T-helper 9 cell (primary cell): ENCODE data around the gene TBC1D14.
A peak's percentile ranks its signal among the peaks of the same experiment; 100 is the strongest.

Experiments used
- DNase-seq: peaks from one replicate; pipeline ENCODE4 v3.0.0-alpha.2; 2020

Gene TBC1D14

DNA sequence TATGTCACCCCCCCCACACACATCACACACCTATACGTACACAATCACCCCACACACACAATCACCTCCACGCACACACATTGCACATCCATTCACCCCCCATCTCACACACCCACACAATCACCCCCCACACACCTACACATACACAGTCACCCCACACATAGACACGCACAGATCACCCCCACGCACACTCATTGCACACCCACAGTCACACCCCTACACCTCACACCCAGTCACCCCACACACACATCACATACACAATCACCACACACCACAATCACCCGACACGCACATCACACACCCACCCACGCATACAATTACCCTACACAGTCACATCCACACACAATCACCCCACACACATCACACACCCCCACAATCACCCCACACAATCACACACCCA, 117.7 kb downstream of the TBC1D14 start:
- DNase-seq: no peak

DNA sequence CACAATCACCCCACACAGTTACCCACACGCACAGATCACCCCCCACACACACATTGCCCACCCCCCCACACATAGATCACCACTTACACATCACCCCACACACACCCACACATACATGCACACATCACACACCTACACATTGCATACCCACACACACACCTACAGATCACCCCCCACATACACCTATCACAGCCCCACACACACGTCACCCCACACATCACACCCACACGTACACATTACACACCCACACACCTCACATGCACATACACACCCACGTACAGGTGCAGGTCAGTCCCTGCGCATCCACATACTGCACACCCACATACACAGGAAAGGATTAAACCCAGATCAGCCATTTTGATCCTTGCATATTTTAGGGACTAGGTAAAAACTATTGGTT, 118.3 kb downstream of the TBC1D14 start:
- no peak for DNase-seq

DNA sequence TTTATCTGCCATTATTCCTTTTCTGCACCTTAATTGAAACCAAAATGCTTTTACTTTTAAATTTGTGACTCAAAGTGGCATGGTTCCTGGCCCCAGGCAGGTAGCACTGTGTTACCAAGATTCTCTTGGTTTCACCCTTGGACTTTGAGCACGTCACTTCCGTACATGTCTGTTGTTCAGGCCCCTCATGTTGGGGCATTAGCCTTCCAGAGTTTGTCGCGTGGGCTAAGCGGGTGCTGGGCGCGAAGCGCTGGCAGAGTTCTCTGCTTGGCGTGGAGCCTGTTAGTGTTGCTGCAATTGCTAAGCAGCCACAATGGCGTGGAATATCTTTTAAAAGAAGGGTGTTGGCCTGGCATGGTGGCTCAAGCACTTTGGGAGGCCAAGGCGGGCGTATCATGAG, 119.6 kb downstream of the TBC1D14 start:
- no peak for DNase-seq

DNA sequence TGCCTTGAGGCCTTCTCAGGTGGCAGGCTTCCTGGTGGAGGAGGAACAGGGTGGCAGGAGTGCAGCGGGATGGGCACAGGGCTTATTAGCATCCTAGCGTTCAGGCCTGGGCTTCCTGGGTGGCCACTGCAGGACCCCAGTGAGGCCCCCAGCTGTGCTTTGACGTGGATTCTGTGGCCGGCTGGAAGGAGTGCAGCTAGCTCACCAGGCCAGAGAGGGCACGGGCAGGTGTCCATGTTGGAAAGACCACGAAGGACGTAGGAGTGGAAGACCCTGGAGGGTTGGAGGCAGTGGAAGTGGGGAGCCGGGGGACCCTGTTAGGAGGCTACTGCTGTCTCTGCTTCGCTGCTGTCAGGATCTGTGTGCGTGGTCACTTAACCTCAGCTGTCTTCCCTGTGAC, 120.3 kb downstream of the TBC1D14 start:
- no peak for DNase-seq

DNA sequence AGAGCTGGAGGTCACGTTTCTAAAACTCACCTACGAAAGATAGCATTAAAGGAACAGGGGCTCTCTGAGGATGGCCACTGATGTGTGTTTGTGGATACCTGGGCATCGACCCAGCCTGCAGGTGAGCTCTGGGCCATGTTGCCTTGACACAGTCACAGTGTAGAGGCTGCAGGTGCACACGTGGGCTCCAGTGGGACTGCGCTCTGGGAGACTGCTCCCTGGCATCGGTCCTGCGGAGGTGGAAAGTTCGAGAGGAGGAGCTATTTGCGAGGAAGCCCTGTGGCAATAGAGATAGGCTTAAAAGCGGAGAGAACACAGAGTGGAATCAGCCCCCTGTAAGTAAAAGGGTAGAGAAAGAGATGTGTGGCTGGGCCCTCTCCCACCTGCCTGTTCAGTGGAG, 121.2 kb downstream of the TBC1D14 start:
- no peak for DNase-seq

DNA sequence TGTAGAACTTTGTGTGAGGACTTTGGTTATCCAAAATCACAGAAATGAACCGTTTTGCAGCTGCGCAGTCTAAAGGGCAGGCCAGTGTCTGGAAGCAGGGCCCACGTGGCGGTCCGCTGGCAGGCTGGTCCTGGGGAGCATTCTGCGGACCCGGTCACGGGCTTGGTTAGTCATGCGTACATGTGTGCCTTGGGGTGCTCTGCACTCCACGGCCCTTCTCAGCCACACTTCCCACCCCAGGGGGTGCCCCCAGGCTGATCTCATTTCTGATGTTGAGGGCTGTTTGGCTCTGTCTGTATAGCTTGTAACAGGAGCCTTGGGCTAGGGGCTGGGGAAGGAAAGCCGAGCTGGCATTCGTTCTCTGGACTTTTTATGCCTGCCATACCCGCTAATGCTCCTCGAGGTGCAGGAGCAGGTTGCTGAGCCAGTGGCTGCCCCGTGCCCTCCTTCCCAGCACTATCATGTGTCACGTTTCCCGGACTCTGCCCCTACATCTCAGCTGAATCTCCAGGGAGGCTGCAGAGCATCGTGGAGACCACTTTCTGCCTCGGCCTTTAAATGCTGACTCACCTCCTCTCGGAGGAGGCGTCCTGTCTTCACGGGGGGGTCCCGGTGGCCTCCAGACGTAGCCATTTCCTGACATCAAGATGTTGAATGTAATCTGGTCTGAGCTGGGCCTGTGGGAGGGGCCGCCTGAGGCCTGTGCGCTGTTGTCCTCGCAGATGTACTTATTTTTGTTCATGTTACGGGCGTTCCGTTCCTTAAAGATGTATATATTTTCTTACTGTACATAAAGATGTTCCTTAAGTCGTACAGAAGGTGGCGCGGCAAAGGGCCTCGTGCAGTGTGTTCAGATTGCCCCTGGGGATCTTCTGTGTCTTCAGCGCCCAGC, 122.2 kb downstream of the TBC1D14 start:
- no peak for DNase-seq

DNA sequence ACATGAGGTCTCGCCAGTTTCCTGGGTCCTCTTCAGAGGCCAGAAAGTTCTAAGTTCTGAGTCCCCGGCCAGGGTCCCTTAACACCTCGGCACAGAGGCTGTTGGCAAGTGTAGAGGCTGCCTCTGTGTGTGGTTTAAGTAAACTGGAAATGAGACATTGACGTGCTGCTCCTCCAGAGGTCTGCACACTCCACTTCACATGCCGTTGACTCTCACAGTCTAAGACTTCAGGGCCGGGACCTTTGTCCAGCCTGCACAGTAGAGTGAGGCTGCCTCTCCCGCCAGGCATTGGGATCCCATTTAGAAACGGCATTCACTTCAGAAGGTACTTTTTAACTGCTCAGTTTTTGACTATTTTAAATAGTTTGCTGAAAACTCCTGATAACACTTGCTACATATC, 123.0 kb downstream of the TBC1D14 start:
- DNase-seq: no peak

DNA sequence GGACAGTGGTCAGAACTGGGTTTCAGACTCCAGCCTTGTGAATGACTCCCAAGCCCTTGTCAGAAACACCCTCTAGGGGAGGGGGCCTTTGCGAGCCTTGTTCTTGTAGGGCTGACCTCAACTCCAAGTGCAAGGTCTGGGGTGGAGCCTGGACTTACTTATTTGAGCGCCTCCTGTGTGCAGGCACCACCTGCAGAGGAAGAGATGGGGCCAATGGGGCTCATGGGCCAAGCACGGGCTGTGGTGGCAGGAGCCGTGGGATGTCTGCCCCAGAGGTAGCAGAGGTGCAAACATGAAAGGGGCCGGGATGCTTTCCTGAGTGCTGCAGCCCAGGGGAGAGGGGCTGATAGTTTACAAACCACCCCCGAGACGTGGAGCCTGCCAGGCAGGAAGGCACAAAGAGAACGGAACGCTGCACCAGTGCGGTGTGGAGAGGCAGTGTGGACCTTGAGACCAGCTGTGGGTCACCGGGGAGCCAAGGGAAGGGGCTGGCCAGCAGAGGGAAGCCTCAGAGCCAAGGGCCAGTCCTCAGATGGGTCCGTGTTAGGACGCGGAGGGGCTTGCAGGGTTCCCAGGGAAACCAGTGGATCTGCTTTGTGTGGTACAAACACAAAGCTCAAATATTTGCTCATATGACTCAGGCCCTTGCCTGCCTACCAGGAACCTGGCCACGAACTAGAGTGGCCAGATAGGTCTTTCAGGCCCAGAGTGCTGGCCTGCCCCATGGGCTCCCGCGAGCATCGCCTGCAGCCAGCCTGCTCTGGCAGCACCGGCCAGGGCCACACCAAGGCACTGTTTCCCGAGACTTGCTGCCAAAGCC, 124.8 kb downstream of the TBC1D14 start:
- no peak for DNase-seq

DNA sequence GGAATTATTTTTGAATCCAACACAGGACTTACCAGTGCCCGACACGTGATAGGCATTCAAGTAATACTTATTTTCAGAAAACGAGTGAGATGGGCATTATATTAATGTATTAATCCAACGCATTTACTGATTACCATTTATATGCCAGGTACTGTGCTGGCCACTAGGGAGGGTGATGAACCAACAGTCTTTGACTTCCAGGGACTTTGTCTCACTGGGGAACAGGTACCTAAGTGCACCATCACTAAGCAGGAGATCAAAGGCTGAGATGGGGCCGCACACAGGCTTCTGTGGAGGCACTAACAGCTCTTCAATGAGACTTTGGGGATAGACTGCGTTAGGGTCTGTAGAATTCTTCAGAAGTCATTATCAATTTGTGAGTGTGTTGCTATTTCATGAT, 127.8 kb downstream of the TBC1D14 start:
- no peak for DNase-seq

DNA sequence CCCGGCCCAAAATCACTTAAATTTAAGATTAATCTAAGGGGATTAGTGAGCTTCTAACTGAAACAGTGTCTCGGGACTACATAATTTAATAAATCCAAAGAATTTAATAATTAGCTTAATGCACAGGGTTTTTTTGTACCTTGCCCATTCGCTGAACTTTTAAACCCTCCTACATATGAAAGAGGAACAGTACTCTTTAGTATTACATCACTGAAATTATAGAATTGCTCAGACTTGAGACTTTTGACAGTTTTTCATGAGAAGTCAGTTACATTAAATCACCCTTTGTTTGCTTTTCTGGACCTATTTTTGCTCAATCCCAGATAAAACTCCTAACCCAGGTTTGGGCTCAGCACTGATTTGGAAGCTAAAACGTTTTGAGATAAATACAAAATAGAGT, 131.1 kb downstream of the TBC1D14 start:
- no peak for DNase-seq

DNA sequence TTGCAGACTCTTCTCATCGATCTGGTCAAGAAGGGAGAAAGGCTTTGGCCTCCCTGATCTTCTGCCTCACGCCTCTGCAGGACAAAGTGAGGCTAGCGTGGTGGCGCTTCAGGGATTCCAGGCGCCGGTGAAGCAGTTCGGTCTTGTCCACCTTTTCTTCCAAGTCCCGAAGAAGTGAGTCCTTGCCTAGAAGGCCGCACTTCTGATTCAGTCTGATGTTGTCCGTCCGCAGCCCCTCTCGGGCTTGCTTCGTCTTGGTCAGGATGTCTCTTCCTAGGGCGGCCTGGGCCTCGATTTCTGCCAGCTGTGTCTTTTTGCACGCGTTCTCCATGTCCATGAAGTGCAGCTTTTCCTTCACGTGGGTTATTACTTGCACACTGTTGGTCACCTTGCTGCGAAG, 131.6 kb downstream of the TBC1D14 start:
- DNase-seq: no peak

DNA sequence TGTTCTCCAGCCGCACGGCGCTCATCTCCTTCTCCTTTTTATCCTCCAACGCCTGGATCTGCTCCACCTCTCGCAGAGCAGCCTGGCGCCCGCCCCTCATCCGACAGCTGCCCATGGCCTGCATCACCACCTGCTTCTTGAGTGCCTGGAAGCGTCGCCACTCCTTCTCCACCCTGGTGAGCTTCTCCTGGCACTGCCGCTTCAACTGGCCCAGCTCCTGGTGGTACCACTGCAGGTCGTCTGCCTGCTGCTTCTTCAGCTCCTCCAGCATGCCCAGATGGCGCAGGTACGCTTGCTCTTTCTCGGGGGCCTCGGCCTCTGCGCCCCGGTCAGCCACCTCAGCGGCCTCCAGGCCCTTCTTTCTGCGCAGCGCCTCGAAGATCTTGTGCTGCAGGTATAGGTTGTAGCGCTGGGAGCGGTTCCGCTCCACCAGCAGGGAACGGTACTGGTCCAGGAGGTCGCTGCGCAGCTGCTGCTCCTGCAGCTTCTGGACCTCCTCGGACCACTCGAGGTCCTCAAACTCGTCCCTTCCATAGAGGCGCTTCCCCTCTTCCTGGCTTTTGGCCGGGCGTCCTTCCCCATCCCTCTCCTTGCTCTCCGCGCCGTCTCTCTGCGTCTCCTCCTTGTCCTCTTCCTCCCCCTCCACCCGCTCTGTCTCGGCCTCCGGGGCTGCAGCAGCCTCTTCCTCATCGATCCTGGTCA, 132.3 kb downstream of the TBC1D14 start:
- DNase-seq: peak; percentile 7

DNA sequence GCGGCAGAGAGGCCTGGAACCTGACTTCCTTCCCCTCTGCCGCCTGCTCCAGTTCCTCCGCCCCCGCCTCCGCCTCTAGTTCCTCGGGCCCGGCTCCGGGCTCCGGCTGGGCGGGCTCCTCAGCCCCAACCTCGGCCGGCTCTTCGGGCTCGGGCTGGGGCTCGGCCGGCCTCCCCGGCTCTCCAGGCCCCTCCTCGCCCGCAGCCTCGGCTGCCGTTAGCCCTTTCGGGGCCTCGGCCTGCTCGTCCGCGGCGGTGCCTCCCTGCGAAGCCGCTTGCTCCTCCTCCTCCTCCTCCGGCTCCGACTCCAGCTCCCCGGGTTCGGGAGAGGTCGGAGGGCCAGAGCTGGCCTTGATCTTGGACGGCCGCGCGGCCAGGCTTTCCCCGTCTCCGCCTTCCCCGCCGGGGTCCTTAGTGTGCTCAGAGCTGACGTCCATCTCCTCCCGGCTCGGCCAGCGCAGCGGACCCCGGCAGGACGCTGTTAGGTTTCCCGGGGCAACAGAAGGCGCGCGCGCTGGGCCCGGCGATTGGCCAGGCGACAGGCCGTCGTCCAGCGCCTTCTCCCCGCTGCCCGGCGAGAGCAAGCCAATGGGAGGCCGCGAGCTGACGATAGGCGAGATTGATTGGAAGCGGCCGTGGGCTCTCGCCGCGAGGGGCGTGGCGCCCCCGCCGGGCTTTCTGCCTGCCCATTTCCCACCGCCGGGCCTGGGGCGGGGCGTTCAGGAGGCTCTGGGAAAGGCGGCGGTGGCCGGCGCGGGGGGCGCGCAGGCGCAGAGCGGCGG, 133.1 kb downstream of the TBC1D14 start:
- DNase-seq: peak; percentile 83

DNA sequence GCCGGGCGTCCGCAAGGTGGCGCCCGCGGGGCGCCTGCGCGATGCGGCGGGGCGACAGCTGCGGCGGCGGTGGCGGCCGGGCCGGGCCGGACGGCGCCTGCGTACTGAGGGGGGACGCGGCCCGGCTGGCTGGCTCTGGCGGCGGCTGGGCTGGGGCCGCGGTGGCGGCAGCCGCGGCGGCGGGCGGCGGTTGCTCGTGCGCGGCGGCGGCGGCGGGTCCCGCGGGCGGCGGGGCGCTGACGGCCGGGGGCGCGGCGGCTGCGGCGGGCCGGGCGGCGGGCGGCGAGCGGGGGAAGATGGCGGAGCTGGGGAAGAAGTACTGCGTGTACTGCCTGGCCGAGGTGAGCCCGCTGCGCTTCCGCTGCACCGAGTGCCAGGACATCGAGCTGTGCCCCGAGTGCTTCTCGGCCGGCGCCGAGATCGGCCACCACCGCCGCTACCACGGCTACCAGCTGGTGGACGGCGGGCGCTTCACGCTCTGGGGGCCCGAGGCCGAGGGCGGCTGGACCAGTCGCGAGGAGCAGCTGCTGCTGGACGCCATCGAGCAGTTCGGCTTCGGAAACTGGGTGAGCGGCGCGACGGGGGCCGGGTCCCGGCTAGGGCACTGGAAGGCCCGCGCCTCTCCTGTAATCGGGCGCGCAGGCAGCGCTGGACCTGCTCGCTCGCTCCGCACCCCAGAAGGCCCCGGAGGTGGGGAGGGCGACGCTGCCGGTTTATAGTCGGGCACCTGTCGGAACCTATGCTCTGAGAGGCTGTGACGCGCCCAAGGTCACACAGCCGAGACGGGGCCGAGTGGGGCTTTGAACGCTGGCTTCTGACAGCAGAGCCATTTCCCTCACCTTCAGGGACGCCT, 133.9 kb downstream of the TBC1D14 start, which contains the start of gene TADA2B:
TADA2B (plus strand) TSS at position 89 of the 853 bp plus-strand sequence; CDS start at position 297, 208 bp downstream.
- peak; percentile 39 for DNase-seq

DNA sequence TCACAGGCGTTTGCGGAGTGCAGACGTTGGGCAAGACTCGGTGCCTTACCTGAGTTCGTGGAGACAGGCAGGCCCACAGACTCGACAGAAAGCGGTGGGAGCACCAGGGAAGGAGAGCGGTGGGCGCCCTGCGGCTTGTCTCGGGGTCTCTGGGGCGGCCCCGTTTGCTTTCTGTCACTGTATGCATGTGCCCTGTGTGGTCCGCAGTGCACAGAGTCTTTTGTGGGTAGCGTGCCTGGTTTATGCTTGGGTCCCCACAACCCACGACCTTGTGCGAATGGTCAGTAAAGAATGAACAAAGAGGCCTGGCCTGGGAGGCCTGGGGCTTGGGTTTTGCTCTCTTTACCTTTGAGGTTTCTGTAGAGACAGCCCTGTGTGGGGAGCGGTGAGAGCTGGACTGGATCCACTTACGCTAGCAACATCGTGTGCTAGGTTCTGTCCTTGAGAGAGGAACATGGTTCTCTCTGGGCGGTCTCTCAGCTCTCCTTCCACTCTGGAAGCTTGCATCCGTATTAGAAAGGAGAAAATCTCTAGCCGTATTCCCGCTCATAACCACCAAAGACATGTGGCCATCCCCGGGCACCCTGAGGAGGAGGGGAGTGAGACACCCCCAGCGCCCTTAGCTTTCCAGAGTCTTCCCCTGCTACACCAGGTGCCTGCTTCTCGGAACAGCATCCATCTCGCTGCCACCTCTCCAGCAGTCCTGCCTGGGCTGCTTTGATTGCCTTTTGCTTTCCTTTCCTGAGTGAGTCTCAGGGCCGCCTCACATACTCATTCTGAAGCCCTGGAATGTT, 134.7 kb downstream of the TBC1D14 start:
- no peak for DNase-seq

DNA sequence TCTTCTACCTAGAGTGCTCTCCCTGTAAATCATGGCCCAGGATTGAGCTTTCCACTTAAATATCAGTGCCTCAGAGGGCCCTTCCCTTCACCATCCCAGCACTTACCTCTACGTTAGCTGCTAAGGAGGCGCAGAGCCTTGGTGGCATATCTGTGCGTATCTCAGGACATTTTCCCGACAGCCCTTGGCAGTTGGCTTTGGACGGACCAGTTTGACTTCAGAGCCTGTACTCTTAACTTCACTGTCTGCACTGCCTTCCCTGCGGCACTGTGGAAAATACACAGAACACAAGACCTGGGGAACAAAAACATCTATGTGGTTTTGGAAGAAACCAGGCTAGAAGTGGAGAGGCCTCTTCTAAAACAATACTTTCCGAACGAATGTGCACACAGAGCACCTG, 135.9 kb downstream of the TBC1D14 start:
- no peak for DNase-seq

DNA sequence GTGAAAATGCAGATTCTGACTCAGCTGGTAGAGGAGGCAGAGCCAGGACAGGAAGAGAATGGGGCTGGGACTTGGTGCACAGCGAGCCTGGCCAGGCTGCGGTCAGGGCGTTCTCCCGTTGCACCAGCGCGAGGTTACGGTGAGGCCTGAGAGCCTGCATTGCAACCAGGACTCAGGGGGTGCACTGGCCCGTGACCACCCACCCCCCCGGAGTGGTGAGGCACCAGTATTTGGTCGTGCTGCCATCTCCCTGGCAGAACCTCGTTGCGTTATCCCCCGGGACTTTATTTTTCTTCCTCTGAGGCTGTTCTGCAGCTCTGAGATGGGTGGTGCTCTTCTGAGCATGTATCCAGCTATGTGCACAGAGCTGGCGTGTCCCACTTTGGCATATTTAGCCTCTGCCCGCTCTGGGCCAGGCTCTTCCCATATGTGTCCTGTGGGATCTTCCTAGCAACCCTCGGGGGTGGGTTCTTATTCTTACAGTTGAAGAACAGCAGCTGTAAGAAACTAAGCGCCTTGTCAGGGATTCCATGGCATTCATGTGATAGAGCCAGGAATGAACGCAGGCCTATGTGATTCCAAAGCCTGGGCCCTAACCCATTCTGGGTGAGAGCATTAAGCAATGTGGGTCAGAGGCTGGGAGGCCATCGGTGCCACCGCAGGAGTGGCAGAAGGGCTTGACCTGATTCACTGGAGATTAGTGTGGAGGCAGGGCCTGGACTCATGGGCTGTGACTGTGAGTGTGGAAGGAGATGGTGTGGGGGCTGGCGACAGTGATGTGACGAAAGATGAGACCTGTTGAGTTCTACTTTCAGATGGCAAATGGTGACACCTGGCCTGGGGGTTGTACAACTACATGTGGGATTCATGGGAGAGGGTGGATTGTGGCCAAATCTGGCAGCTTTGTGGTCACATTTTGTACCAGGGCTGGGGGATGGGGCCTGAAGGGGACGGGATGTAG, 136.6 kb downstream of the TBC1D14 start:
- DNase-seq: no peak

DNA sequence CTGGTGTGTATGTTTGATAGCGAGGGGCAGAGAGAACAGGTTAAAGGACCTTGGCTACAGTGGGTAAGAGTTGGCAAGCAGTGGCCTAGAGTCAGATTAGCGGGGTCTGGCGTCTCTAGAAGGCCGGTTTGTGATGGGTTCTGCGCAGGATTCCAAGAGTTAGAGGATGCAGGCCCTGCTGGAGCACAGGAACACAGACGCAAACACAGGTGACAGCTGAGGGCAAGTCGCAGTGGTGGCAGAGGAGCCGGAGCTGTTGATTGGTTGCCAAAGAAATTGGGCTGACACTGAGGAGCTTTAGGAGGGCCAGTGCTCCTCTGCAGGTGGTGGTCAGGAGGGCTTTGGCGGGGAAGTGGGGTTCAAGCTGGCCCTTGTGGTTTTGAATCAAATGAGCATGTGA, 137.3 kb downstream of the TBC1D14 start:
- no peak for DNase-seq

DNA sequence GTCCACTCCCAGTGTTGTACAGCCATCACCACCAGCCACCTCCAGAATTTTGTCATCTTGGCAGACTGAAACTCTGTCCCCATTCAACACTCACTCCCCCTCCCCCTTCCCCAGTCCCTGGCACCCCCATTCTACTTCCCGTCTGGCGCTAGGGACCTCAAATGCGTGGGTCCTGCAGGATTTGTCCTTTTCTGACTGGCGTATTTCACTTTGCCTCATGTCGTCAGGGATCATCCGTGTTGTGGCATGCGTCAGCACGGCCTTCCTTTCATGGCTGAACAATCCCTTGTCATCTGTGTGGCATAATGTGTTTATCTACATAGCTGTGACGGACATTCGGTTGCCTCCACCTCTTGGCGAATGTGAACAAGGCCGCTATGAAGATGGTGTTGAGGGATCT, 139.0 kb downstream of the TBC1D14 start:
- DNase-seq: no peak
